HepG2 (cell line): ENCODE measurements around the gene B3GNT9. TPM values are rescaled to one million over a fixed set of nuclear protein-coding genes. Genes with fewer than 3 reads are reported as not detected.

Source experiments
- ATF2 ChIP-seq: sonication (generic); formaldehyde crosslinking; IDR thresholded peaks from 2 replicates; pipeline ENCODE4 v1.4.0; 2020; ENCODE audit warnings: missing genetic modification reagents
- FOXM1 ChIP-seq: sonication (generic); formaldehyde crosslinking; IDR thresholded peaks from 2 replicates; pipeline ENCODE4 v1.5.0; 2020; ENCODE audit warnings: missing genetic modification reagents
- HMGA1 ChIP-seq: sonication (generic); formaldehyde crosslinking; conservative IDR thresholded peaks from 2 replicates; pipeline ENCODE4 v1.4.0; 2020; ENCODE audit warnings: missing genetic modification reagents
- NFAT5 ChIP-seq: sonication (generic); formaldehyde crosslinking; IDR thresholded peaks from 2 replicates; pipeline ENCODE4 v1.4.0; 2020; ENCODE audit warnings: missing genetic modification reagents
- PAXIP1 ChIP-seq: sonication (generic); formaldehyde crosslinking; conservative IDR thresholded peaks from 2 replicates; pipeline ENCODE4 v1.4.0; 2020; ENCODE audit warnings: mild to moderate bottlenecking, missing genetic modification reagents, moderate library complexity
- SPEN ChIP-seq: sonication (generic); formaldehyde crosslinking; IDR thresholded peaks from 2 replicates; pipeline ENCODE4 v1.5.1; 2020; ENCODE audit warnings: low read depth, mild to moderate bottlenecking, missing genetic modification reagents
- ZNF138 ChIP-seq: sonication (generic); formaldehyde crosslinking; IDR thresholded peaks from 2 replicates; pipeline ENCODE4 v1.5.0; 2020; ENCODE audit warnings: mild to moderate bottlenecking, low read depth, missing genetic modification reagents
- ZNF33A ChIP-seq: sonication (generic); formaldehyde crosslinking; IDR thresholded peaks from 2 replicates; pipeline ENCODE4 v1.5.1; 2020; ENCODE audit warnings: missing genetic modification reagents, mild to moderate bottlenecking, moderate library complexity, borderline replicate concordance
- ZNF512B ChIP-seq: sonication (generic); formaldehyde crosslinking; IDR thresholded peaks from 2 replicates; pipeline ENCODE4 v1.5.1; 2020; ENCODE audit warnings: missing genetic modification reagents, mild to moderate bottlenecking, borderline replicate concordance
- ZNF616 ChIP-seq: sonication (generic); formaldehyde crosslinking; IDR thresholded peaks from 2 replicates; pipeline ENCODE4 v1.5.0; 2020; ENCODE audit warnings: low read depth, mild to moderate bottlenecking, missing genetic modification reagents
- ZNF740 ChIP-seq: sonication (generic); formaldehyde crosslinking; IDR thresholded peaks from 2 replicates; pipeline ENCODE4 v1.4.0; 2020; ENCODE audit warnings: missing genetic modification reagents
- ZNF747 ChIP-seq: sonication (generic); formaldehyde crosslinking; IDR thresholded peaks from 2 replicates; pipeline ENCODE4 v1.8.1; 2023; ENCODE audit warnings: missing genetic modification reagents, mild to moderate bottlenecking, borderline replicate concordance
- ZNF788 ChIP-seq: sonication (generic); formaldehyde crosslinking; IDR thresholded peaks from 2 replicates; pipeline ENCODE4 v1.5.0; 2020; ENCODE audit warnings: mild to moderate bottlenecking, missing genetic modification reagents, borderline replicate concordance
- ZSCAN29 ChIP-seq: sonication (generic); formaldehyde crosslinking; conservative IDR thresholded peaks from 2 replicates; pipeline ENCODE4 v1.4.0; 2020; ENCODE audit warnings: mild to moderate bottlenecking, missing genetic modification reagents
- polyA plus RNA-seq, 8 experiments: library from polyadenylated mRNA; depleted of rRNA in 3 of 8; stranded (reverse) in 7 of 8; unstranded in 1 of 8; fragments of >200 nt; fragmentation: Illumina TruSeq in 4 of 8; extraction: Trizol in 4 of 8; gene quantifications; 2 replicates each; pipeline versions ENCODE4 v1.2.1 to v1.2.3, GENCODE V29; 2011 to 2016; ENCODE audit warnings: low read depth in 4 of 8, missing spikeins in 1 of 8, mixed read lengths in 1 of 8; ENCODE audit not compliant: insufficient read depth in 1 of 8
- total RNA-seq, 5 experiments: library from RNA; depleted of rRNA; stranded (reverse); fragments of >200 nt; fragmentation: Illumina TruSeq; extraction: Trizol; gene quantifications; 2 replicates each; pipeline ENCODE4 v1.2.3, GENCODE V29; 2016; ENCODE audit warnings: low read depth in 1 of 5

The B3GNT9 gene
- total and polyA plus RNA-seq, 2 of the 13 experiments (the other 11 are each of a cell fraction or from before 2014, with no cell fraction given) = 1.5 to 3.1 TPM

- no peak for TF ChIP-seq ZNF512B (CRISPR knock-in tag)
- no peak for TF ChIP-seq HMGA1 (CRISPR knock-in tag)
- TF ChIP-seq SPEN (CRISPR knock-in tag) = peak; percentile 95
- TF ChIP-seq ZNF740 = peak; percentile 84
- no peak for TF ChIP-seq ZNF33A (CRISPR knock-in tag)
- no peak; the same call in 1 of the 2 replicates for TF ChIP-seq ZNF747 (CRISPR knock-in tag)
- TF ChIP-seq NFAT5 (CRISPR knock-in tag) = no peak
- no peak for TF ChIP-seq FOXM1
- peak; percentile 76 for TF ChIP-seq PAXIP1 (CRISPR knock-in tag)
- TF ChIP-seq ZSCAN29 (CRISPR knock-in tag) = no peak; the same call in 1 of the 2 replicates
- peak; percentile 76; the same call in 1 of the 2 replicates for TF ChIP-seq ZNF788
- peak; percentile 76 for TF ChIP-seq ATF2 (CRISPR knock-in tag)
- peak; percentile 73; the same call in 1 of the 2 replicates for TF ChIP-seq ZNF138 (CRISPR knock-in tag)
- no peak; the same call in 1 of the 2 replicates for TF ChIP-seq ZNF616 (CRISPR knock-in tag)
These were observed 33.0 kb upstream of the B3GNT9 start, which contains the start of gene MATCAP1 (continued) for GRCh38 chr16:67183627-67184452.
